Stimulated activated CD8-positive, alpha-beta memory T cell treated with anti-CD3 and anti-CD28 coated beads, Interleukin-7, amount 100 ng/mL, for 48 hours (primary cell): ENCODE measurements around the gene ACTN4.

Source experiments
- DNase-seq, 2 donors: peaks; one replicate each; pipeline ENCODE4 v3.0.0-alpha.2; 2020; ENCODE audit warnings: low read depth in 1 of 2; ENCODE audit errors: extremely low read depth in 1 of 2

ACTN4 gene

DNA sequence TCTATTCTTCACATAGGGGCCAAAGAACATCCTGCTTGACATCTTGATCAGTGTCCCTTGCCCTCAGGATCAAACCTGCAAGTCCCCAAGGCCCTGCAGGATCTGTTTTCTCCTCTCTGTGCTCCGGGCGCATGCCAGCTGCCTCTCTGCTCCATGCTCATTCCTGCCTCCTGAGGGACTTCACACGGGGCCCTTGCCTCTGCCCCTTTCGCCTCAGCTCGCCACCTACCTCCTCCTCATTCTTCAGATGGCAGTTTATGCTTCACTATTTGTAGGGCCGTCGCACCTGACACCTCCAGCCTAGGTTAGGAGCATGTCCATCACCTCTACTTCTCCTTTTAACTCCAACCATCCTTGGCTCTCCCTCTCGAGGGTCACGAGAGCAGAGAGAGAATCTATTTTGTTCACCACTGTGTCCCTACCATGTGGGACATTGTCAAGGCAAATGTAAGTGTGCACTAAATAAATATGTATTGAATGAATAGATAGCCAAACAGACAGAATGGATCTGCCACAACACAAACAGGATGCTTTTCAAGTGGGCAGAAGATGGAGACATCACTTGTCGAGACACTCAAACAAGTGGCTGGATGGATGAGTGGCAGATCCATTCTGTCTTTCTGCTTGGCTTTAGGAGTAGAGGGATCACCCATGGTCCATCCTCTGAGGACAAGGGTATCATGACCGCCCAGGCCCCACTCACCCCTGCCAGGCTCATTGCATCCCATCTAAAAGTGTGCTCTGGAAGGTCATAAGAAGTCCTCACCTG, 29.6 kb downstream of the ACTN4 start:
- no peak for DNase-seq

DNA sequence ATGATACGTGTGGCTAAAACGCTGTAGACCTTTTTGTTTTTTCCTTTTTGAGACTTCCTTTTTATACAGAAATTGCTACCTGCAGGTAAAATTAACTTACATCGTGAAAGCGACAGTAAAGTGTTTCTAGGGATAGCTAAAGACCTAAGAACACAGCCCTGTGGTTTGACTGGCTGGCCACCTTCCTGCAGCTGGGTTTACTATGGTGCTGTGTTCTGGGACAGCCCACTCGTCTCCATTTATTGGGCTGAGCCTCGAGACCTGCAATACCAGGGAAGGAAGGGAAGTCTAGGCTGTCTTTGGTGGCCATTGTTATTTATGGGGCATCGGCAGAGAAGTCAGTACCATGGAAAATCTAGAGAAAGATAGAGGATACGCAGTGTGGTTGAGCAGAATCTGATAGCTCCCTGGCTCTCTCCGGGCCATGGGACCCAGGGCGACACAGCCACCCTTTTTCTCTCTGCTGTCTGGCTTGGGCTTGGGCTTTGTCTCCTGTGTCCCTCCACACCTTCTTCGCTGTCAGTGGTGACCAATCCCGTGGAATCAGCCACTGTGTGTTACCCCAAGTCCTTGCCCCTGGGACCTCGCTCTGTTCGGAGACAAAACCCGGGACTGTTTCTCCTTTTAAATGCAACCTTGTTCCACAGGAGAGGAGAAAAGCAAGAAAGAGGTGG, 30.9 kb downstream of the ACTN4 start:
- DNase-seq: no peak

DNA sequence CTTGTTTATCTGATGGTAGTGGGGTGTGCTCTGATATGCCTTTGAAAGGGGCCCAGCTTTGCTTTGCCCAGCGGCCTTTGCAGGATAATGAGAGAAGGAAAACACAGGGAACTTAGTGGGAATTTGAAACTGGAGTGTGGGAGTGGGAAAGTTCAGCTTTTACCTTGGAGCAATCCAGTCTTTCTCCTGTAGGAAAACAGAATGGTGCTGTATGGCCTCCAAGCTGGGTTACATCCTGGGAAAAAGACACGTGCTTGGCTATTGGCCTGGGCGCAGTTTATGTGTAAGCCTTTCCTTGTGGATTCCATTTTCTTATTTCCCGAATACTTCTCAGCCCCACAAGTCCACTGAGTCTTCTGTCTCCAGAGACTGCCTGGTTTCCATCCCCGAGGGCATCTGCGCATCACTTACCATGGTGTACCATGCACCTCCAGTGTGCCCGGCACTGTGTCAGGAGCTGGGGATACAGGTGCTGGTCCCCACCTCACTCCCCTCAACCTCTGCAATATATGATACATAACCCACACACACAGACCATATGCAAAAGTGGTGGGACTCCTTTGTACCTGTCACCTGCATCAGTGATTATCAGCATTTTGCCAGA, 31.5 kb downstream of the ACTN4 start:
- no peak for DNase-seq

DNA sequence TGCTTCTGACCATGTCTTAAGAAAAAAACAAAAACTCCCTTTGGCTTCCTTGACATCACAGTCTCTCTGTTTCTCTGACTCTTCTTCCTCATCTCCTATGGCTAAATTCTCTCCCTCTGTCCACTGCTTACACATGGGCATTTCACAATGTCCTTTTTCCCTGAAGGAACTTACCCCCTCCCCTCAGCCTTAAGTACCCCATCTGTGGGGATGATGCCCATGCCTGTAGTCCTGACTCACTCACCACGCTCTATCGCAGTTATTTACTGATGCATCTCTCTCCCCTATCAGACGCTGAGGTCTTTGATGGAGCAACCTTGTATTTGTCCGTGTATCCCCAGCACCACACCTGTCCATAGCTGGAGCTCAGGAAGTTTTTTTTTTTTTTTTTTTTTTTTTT, 32.4 kb downstream of the ACTN4 start:
- no peak for DNase-seq

DNA sequence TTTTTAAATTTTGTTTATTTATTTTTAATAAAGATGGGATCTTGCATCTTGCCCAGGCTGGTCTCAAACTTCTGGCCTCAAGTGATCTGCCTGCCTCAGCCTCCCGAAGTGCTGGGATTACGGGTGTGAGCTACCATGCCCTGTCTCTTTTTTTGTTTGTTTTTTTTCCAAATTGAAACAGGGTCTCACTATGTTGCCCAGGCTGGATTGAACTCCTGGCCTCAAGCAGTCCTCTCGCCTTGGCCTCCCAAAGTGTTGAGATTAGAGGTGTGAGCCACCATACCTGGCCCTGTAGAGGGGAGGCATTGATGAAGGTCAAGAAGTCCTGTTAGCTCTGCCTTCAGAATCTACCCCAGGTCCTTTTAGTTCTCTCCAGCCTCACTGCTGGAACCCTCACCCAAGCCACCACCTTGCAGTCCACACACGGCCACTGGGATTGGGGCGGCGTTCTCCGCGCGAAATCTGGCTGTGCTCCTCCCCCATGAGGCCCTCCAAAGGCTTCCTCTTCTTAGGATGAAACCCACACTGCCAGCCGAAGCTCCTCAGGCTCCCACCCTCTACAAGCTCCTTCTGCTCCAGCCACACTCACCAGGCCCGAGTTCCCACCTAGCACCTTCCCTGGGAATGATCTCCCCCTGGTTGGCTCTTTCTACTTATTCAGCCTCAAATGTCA, 34.9 kb downstream of the ACTN4 start:
- no peak for DNase-seq

DNA sequence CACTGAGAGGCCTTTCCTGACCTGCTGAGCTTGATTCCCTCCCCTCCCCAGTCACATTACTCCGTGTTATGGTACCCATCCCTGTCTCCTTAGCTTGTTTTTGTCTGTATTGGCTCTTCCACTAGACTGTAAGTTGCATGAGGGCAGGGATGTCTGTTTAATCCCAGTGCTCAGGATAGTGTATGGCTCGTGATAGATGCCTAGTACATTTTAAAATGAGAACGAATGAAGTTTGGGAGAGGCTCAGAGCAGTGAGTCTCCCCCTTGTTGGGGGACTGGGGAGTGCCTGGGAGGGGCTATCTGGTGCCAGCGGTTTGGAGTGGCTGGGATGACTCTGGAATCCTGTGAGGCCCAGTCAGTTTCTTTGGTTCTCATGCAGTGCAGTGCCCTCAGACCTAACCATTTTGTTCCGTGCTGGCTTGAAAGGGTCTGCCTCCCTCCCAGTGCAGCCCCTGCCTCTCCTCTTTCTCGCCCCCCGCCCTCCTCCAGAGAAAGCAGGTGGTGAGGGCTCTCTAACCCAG, 35.5 kb downstream of the ACTN4 start:
- no peak for DNase-seq

DNA sequence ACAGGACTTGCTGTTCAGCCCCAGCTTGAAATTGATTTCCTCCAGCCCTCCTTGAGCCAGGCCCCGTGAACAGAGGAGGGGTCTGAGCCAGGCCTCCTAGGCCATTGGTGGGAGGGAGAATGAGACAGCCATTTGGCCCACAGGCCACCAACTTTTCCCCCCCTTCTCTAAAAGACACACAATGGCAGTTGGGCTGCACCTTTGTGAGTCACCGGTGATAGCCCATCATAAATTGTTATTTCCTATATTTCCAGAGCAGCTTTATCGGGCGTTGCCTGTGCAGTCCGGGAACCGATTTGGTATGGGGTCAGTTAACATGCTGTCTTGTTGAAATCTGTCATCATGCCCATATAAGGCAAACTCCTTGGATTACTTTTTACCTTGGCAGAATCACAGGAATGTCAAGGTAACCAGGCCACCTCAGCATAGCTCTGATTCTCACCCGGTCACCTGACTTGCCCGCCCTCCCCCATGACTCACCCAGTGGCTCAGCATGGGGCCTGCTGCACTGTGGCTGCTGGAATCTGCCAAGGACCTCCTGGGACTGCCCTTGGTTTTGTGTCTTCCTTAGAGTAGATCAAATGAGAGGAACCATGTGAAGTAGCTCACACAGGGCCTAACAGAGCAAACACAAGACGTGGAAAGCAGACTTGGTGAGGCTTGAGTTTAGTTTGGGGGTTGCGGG, 36.1 kb downstream of the ACTN4 start:
- peak in 1 of 2 donors; percentile 63 for DNase-seq

DNA sequence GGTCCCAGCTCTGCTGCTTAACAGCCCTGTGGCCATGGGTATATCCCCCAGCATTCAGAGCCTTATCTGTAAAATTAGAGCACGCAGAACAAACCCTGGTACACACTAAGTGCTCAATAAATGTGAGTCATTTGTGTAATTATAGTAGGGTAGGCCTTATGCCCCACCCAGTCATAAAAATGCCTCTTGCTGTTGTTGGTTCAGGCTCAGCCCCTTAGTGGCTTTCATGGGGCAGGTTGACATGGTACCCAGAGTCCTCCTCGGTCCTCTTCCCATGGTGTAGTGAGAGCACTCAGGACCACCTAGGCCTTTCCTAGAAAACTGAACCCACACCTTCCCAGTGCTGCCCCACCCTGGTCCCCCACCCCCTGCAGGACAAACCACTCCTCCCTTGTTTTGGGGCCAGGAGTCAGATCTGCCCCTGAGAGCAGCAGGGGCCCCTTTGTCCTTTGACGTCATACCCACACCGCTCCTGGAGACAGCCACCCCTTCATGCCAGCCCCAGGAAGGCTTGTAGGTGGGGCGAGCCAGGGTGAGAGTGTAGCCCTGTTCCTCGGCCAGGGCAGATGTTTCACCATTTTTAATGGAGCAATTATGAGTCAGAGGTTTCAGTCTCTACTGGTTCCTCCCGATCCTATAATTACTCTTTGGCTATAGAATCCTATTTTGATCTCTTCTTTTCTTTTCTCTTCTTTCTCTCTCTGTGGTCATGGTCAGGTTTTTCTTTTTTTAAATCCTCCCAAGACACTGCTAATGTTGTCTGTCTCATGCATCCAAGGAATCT, 36.8 kb downstream of the ACTN4 start:
- DNase-seq: peak in 1 of 2 donors; percentile 55

DNA sequence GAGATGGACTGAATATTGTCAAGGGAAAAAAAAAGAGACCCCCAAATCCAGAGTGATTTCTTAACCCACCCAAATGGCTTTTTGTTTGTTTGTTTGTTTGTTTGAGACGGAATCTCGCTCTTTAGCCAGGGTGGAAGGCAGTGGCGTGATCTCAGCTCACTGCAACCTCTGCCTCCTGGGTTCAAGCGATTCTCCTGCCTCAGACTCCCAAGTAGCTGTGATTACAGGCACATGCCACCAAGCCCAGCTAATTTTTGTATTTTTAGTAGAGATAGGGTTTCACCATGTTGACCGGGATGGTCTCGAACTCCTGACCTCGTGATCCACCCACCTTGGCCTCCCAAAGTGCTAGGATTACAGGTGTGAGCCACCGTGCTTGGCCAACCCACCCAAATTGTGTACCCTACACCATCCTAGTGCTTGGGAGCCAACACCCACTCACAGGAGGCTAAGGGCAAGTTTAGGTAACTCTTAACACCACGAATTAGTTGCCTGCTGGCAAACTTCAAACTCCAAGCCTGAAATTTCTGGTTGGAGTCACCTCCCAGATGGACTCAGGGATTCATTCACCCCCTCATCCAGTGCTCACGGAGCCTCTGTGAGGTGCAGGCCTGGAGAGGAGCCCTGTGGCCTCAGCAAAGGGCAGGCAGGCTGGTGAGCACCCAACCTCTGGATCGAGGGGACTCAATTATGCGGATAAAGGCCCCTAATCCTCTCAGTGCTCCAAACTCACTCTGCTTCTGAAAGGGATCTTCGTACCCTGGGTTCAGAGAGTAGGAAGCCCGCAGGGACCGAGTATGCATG, 37.6 kb downstream of the ACTN4 start:
- DNase-seq: no peak

DNA sequence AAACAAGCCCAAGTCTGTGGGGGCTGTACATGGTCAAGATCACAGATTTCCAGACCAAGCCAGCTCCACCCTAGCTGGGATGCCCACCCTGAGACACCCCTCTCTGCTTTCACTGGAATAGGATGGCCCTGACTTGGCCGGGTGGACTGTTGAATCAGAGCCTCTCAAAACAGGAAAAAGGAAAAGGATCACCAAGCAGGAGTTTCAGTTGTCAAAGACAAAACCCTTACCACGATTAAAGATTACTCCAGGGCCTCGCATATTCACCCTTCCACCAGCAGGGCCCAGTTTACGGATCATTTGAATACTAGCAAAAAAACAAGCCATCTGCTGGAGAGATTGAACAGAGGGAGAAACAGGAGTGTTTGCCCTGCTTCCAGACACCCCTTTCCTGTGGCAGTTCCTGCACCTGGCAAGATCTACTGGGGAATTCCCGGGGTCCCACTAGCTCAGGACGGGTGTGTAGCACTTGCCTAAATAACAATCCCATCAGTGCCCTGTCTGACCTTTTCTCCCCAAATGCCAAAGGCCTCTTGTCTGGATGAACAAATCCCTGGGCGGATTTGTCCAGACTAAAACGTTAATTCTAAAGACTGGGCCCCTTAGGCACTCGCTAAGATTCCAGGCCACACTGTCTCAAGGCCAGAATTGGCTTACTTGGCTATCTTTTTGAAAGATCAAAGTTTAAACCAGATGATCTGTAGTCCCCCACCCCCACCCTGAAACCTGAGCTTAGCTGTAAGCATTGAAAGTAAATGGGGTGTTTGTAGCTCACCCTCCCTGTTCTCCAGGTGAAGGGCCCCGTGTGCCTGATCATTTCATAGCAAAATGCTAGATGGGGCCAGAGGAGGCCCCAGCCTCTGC, 38.4 kb downstream of the ACTN4 start:
- no peak for DNase-seq

DNA sequence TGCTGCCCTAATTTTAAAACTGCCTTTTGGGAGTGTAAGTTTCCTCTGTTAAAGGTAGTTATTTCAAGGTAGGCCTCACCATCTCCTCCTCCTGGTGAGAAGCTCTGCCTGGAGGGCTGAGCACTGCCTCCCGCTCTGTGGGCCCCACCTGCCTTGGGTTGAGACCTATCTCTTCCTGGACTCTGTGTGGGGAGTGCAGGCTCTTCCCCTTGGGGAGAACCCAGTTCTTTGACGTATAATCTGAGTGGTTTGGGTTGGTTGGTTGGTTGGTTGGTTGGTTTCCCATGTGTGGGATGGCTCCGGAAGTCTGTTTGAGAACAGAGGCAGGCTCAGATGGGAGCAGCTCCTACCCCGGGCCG, 39.1 kb downstream of the ACTN4 start:
- DNase-seq: peak in 1 of 2 donors; percentile 39

DNA sequence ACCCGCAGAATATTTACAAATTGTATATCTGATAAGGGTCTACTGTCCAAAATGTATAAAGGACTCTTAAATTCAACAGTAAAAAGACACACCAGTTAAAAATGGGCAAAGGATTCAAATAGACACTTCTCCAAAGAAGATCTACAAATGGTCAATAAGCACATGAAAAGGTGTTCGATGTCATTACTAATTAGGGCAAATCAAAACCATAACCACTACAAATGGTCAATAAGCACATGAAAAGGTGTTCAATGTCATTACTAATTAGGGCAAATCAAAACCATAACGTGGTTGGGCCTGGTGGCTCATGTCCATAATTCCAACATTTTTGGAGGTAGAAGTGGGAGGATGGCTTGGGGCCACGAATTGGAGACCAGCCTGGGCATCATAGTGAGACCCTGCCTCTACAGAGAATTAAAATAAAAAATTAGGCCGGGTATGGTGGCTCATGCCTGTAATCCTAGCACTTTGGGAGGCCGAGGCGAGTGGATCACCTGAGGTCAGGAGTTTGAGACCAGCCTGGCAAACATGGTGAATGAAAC, 40.5 kb downstream of the ACTN4 start:
- no peak for DNase-seq

DNA sequence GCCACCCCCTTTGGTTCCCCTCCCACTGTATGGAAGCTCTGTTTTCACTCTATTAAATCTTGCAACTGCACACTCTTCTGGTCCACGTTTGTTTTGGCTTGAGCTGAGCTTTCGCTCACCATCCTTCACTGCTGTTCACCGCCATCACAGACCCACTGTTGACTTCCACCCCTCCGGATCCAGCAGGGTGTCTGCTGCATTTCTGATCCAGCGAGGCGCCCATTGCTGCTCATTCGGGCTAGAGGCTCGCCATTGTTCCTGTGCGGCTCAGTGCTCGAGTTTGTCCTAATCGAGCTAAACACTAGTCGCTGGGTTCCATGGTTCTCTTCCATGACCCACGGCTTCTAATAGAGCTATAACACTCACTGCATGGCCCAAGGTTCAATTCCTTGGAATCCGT, 42.7 kb downstream of the ACTN4 start:
- DNase-seq: no peak

DNA sequence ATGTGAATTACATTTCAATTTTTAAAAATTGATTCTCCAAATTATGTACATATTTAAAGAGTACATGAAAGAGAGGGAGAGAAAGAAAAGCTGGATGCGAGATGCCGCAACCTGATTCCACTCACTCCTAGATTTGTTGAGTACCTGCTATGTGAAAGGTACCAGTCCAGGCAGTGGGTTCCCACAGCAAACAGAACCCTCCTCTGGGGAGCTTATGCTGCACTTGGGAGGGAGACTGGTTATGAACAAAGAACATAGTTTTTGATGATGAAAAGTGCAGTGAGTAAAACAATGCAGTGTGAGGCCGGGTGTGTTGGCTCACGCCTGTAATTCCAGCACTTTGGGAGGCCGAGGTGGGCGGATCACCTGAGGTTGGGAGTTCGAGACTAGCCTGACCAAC, 43.4 kb downstream of the ACTN4 start:
- DNase-seq: no peak

DNA sequence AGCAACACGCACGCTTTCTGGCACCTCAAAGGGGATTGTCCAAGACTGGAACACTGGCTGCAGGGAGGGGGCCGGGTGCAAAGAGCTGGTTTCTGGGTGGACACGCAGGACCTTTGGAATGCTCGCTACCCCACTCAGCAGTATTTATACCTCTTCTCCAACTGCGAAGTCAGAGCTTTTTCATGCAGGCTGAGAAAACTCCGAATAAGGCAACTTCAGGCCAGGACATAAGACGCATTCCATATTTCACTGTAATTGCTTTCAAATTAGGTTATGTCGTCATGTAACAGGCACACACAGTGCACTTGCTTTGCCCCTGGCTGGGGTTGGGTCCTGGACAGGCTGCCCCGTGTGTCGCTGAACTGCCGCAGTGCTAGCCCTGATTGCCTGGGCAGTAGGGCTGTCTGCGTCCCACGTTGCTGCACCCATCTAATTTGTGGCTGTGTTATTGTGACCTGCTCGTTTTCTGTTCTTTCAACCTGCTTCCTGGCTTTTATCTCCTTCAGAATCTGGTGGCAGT, 44.5 kb downstream of the ACTN4 start:
- DNase-seq: no peak

DNA sequence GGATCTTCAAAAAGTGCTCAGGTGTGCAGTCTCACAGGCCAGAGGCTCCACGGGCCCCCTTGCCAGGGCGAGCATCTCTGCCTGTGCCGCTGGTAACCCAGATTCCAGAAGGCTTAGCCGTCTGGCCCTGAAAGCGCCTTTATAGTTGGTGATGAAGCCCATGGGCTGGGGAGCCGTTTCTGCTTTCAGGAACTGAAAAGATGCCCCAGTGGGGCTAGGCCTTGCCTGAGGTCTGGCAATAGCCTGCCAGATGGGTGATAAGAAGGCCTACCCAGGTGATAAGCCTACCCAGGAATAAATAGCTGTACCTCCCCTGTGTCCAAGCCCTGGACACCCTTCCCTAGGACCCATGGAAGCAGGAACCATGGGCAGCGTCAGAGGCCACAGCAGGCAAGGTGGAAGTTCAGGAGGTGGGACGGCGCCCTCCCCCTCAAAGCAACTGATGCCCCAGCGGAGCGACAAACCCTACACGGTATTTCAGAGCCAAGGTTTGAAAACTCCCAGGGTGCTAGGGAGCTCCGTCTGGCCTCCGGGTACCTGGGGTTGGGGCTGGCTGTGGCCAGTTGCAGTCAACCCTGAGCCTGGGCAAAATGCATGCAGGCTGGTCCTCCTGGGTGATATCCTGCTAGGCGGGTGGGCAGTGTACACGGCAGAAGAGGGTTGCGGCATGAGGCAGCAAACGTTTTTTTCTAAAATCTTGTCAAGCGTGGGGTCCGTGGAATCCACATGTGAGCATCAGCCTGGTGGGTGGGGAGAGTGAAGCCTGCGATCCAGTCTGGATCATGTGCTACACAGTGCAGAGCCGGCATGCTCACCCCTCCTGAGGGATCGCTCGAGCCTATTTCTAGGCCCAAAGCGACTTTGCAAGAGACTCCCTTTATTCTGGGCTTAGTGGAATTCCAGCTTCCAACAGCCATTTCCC, 45.3 kb downstream of the ACTN4 start:
- no peak for DNase-seq
